ENCODE results near the gene HOXB3.
"Not testable (repeated sequence)": the region's sequence is repeated elsewhere in the genome, so short reads cannot be mapped to it uniquely, and the experiment has no call there.

The HOXB3 gene

DNA sequence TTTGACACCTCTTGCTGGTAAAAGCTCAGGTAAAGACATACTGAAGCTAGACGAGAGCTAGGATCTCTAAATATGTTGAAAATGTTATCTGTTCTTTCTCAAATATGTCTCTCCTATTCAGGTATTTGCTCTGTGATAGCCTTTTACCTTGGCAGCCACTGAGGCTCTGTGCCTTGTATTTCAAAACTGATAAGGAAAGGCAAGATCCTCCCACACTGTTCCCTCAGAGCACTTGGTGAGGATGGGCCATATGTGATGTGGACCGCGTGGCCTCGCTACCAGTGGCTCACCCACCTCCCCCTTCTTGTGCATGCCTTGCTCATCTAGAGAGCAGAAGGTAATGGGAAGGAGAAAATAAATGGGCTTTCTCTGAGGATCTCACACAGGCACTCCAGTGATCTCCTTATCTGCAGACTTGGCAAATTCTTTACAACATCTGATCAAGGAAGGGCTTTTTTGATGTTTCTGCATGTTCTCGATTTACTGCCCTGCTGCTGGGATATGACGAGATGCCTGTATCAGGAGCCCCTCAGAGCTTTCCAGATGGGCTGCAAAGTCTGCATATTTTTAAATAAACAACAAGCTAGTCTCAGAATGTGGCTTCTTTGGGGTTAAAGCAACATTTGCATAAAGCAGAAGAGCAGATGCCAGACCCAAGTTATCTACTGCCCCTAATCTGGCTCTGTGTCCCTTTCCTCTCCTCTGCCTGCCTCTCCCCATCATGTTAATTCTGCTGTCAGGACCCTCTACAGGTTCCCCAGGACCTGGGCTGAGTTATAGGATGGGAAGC, 76.2 kb downstream of the HOXB3 start:
- Histone ChIP-seq H3K4me3 (ENCODE audit: low read length) (no peak overlapping the region), H3K27me3 (ENCODE audit: control insufficient read depth, insufficient read depth, low read length) (peaks cover 49% of the 10 kb centered on the region), H3K9ac (ENCODE audit: low read length) (no peak overlapping the region), H3K4me1 (ENCODE audit: control insufficient read depth, insufficient read depth, low read length) (no peaks in the 10 kb centered on the region), H3K36me3 (ENCODE audit: control insufficient read depth, insufficient read depth, low read length) (no peaks in the 10 kb centered on the region), H3K9me3 (ENCODE audit: control insufficient read depth, low read length) (no peaks in the 10 kb centered on the region)

DNA sequence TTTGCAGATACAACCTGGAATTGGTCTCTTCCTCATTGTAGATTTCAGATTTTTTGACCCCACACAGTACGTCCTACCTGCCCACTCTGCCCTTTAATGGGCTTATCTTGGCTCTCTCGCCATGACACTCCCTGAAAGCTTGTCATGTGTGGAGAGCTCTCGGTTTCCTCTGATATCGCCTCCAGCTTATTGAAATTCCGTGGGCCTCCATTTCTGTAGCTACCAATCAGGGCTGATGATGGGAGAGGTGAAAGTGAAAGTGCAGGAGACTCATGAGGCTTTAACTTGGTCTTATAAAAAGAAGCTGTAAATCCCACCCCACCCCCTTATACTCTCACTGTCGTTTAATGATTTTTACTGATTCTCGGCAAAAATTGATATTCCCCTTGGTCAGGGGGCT, 76.9 kb downstream of the HOXB3 start:
- H3K9me3 ChIP-seq (ENCODE audit: control insufficient read depth, low read length) = no peaks in the 10 kb centered on the region
- no peak overlapping the region for H3K9ac ChIP-seq (ENCODE audit: low read length)
- H3K27me3 ChIP-seq (ENCODE audit: control insufficient read depth, insufficient read depth, low read length) = peaks cover 48% of the 10 kb centered on the region
- no peaks in the 10 kb centered on the region for H3K36me3 ChIP-seq (ENCODE audit: control insufficient read depth, insufficient read depth, low read length)
- H3K4me1 ChIP-seq (ENCODE audit: control insufficient read depth, insufficient read depth, low read length) = no peaks in the 10 kb centered on the region
- H3K4me3 ChIP-seq (ENCODE audit: low read length) = no peak overlapping the region

DNA sequence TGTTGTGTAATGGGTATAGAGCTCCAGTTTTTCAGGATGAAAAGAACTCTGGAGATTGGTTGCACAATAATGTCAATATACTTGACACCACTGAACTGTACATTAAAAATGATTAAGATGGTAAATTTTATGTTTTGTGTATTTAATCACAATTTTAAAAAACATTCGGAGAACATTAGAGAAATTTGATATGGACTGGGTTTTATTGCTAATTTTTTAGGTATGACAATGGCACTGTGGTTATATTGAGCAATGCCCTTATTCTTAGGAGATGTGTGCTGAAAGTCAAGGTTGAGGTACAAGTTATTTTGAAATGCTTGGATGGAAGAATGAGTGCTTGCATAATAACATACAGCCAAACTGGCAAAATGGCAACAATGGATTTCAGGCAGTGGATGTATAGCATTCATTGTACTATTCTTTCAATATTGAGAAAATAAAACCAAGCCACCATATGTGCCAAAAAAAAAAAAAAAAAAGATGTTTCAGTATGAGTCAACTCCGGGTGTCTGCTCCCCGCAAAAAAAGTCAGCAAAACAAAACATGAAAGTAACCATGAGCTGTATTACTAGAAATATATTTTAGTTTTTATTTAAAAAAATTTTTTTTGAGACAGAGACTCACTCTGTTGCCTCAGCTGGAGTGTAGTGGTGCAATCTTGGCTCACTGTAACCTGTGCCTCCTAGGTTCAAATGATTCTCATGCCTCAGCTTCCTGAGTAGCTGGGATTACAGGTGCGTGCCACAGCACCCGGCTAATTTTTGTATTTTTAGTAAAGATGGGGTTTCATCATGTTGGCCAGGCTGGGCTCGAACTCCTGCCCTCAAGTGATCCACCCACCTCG, 79.1 kb downstream of the HOXB3 start:
- H3K9ac ChIP-seq (ENCODE audit: low read length) = no peak overlapping the region
- no peak overlapping the region for H3K4me3 ChIP-seq (ENCODE audit: low read length)
- no peaks in the 10 kb centered on the region for H3K9me3 ChIP-seq (ENCODE audit: control insufficient read depth, low read length)
- H3K27me3 ChIP-seq (ENCODE audit: control insufficient read depth, insufficient read depth, low read length) = peaks cover 38% of the 10 kb centered on the region
- H3K4me1 ChIP-seq (ENCODE audit: control insufficient read depth, insufficient read depth, low read length) = no peaks in the 10 kb centered on the region
- no peaks in the 10 kb centered on the region for H3K36me3 ChIP-seq (ENCODE audit: control insufficient read depth, insufficient read depth, low read length)

DNA sequence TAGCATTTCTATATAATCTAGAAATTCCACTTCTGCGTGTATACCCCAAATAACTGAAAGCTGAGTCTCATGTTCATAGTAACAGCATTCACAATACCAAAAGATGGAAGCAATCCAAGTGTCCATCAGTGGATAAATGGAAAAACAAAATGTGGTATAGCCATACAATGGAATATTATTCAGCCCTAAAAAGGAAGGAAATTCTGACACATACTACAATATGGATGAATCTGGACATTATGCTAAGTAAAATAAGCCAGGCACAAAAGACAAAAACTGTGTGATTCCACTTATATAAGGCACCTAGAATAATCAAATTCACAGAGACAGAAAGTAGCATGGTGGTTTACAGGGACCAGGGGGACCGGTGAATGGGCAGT, 79.7 kb downstream of the HOXB3 start:
- H3K36me3 ChIP-seq (ENCODE audit: control insufficient read depth, insufficient read depth, low read length) = no peaks in the 10 kb centered on the region
- H3K4me1 ChIP-seq (ENCODE audit: control insufficient read depth, insufficient read depth, low read length) = no peaks in the 10 kb centered on the region
- H3K9me3 ChIP-seq (ENCODE audit: control insufficient read depth, low read length) = no peaks in the 10 kb centered on the region
- no peak overlapping the region for H3K9ac ChIP-seq (ENCODE audit: low read length)
- H3K4me3 ChIP-seq (ENCODE audit: low read length) = no peak overlapping the region
- H3K27me3 ChIP-seq (ENCODE audit: control insufficient read depth, insufficient read depth, low read length) = peaks cover 35% of the 10 kb centered on the region

DNA sequence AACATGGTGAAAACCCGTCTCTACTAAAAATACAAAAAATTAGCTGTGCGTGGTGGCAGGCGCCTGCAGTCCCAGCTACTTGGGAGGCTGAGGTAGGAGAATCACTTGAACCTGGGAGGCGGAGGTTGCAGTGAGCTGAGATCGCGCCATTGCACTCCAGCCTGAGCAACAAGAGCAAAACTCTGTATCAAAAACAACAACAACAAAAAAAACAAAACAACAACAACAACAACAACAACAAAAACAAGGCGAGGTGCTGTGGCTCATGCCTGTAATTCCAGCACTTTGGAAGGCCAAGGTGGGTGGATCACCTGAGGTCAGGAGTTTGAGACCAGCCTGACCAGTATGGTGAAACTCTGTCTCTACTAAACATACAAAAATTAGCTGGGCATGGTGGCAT, 80.3 kb downstream of the HOXB3 start:
- peaks cover 30% of the 10 kb centered on the region for H3K27me3 ChIP-seq (ENCODE audit: control insufficient read depth, insufficient read depth, low read length)
- not testable (repeated sequence) for H3K9ac ChIP-seq (ENCODE audit: low read length); H3K4me1 ChIP-seq (ENCODE audit: control insufficient read depth, insufficient read depth, low read length); H3K36me3 ChIP-seq (ENCODE audit: control insufficient read depth, insufficient read depth, low read length); H3K9me3 ChIP-seq (ENCODE audit: control insufficient read depth, low read length); H3K4me3 ChIP-seq (ENCODE audit: low read length)

DNA sequence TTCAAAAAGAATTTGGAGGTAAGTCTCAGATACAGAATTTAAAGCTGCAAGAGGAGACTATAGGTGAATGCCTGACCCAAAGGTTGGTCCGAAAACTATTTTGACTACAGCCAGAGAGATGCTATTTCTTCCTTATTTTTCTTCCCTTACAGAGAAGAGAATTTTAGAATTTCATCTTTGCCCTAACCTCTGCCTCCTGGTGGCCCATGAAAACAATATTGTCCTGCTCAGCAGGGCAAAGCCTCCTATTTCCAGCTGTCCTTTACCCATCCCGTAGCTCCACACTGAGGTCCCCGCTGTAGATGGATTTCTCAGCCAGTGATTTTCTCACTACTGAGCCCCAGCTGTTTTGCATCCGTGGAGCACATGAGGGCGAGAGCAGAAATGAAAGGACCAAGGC, 83.8 kb downstream of the HOXB3 start:
- Histone ChIP-seq H3K9me3 (ENCODE audit: control insufficient read depth, low read length) (no peaks in the 10 kb centered on the region), H3K36me3 (ENCODE audit: control insufficient read depth, insufficient read depth, low read length) (no peaks in the 10 kb centered on the region), H3K9ac (ENCODE audit: low read length) (no peak overlapping the region), H3K4me1 (ENCODE audit: control insufficient read depth, insufficient read depth, low read length) (peaks cover 4% of the 10 kb centered on the region), H3K4me3 (ENCODE audit: low read length) (no peak overlapping the region), H3K27me3 (ENCODE audit: control insufficient read depth, insufficient read depth, low read length) (peaks cover 15% of the 10 kb centered on the region)

DNA sequence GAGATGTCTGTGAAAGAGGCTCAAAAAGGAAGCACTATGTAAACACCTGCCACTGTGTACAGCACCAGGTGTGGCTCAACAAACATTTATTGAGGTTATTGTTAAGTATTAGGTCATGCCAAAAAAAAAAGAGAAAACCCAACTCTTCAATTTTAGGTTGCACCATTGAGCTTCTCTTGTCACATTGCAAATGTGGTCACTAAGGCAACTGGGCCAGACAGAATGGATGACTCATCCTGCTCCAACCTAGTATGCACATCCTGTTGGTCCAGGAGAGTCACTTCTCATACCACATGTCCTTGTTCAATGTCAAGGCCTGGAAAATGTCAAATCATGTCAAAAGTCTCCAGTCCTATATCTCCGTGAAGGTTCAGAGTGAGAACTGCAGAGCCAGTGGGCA, 84.3 kb downstream of the HOXB3 start:
- no peaks in the 10 kb centered on the region for H3K9me3 ChIP-seq (ENCODE audit: control insufficient read depth, low read length)
- H3K9ac ChIP-seq (ENCODE audit: low read length) = no peak overlapping the region
- H3K4me1 ChIP-seq (ENCODE audit: control insufficient read depth, insufficient read depth, low read length) = peaks cover 4% of the 10 kb centered on the region
- H3K36me3 ChIP-seq (ENCODE audit: control insufficient read depth, insufficient read depth, low read length) = no peaks in the 10 kb centered on the region
- peaks cover 15% of the 10 kb centered on the region for H3K27me3 ChIP-seq (ENCODE audit: control insufficient read depth, insufficient read depth, low read length)
- H3K4me3 ChIP-seq (ENCODE audit: low read length) = no peak overlapping the region

DNA sequence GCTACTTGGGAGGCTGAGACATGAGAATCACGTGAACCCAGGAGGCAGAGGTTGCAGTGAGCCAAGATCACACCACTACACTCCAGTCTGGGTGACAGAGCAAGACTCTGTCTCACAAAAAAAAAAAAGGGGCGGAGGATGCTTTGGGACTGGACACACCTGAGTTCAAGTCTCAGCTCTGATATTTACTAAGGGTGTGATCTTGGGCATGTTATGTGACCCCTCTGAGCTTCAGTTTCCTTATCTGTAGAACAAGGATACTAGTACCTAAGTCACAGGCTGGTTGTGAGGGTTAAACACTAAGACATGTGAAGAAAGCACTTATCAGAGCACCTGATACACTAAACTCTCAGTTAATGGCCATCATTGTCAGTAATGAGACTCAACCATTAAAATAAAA, 85.1 kb downstream of the HOXB3 start:
- Histone ChIP-seq H3K9ac (ENCODE audit: low read length) (no peak overlapping the region), H3K4me1 (ENCODE audit: control insufficient read depth, insufficient read depth, low read length) (peaks cover 4% of the 10 kb centered on the region), H3K4me3 (ENCODE audit: low read length) (no peak overlapping the region), H3K27me3 (ENCODE audit: control insufficient read depth, insufficient read depth, low read length) (peaks cover 15% of the 10 kb centered on the region), H3K9me3 (ENCODE audit: control insufficient read depth, low read length) (no peaks in the 10 kb centered on the region), H3K36me3 (ENCODE audit: control insufficient read depth, insufficient read depth, low read length) (no peaks in the 10 kb centered on the region)

DNA sequence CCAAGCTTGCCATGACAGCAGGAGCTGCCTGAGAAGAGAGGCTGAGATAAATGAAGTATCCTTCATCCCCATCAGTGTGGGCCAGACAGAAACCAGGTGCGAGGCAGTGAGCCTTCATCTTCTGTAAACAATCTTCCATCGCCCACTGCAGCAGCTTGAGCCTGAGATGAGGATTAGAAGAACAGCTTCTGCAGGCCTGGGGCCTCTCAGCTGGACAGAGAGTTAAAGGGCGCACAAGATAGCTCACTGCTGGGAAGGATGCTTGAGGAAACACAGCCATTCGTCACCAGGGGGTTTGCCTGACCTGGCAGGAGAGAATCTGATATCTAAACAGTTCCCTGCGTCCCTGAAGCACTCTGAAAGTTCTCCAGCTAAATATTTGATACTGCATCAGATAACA, 86.3 kb downstream of the HOXB3 start:
- Histone ChIP-seq H3K4me3 (ENCODE audit: low read length) (no peak overlapping the region), H3K4me1 (ENCODE audit: control insufficient read depth, insufficient read depth, low read length) (peaks cover 4% of the 10 kb centered on the region), H3K9me3 (ENCODE audit: control insufficient read depth, low read length) (no peaks in the 10 kb centered on the region), H3K9ac (ENCODE audit: low read length) (no peak overlapping the region), H3K36me3 (ENCODE audit: control insufficient read depth, insufficient read depth, low read length) (no peaks in the 10 kb centered on the region), H3K27me3 (ENCODE audit: control insufficient read depth, insufficient read depth, low read length) (peaks cover 15% of the 10 kb centered on the region)

DNA sequence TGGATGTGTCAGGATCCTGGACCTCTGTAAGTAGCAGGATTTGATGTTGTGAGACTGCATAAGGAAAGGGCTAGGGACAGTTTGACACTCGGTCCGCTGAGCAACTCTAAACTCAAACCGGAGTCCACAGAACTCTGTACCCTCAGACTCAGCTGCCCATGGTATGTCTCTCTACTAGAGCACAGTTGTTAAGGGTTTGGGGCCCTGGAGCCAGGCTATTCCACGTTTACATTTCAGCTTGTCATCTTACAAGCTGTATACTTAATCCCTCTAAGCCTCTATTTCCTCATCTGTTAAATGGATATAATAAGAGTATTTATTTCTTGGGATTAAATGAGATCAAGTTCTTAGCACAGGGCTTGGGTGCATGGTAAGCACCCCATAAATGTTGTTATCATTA, 87.1 kb downstream of the HOXB3 start:
- no peaks in the 10 kb centered on the region for H3K9me3 ChIP-seq (ENCODE audit: control insufficient read depth, low read length)
- H3K9ac ChIP-seq (ENCODE audit: low read length) = no peak overlapping the region
- H3K4me1 ChIP-seq (ENCODE audit: control insufficient read depth, insufficient read depth, low read length) = peaks cover 4% of the 10 kb centered on the region
- H3K27me3 ChIP-seq (ENCODE audit: control insufficient read depth, insufficient read depth, low read length) = peaks cover 22% of the 10 kb centered on the region
- no peaks in the 10 kb centered on the region for H3K36me3 ChIP-seq (ENCODE audit: control insufficient read depth, insufficient read depth, low read length)
- H3K4me3 ChIP-seq (ENCODE audit: low read length) = no peak overlapping the region

DNA sequence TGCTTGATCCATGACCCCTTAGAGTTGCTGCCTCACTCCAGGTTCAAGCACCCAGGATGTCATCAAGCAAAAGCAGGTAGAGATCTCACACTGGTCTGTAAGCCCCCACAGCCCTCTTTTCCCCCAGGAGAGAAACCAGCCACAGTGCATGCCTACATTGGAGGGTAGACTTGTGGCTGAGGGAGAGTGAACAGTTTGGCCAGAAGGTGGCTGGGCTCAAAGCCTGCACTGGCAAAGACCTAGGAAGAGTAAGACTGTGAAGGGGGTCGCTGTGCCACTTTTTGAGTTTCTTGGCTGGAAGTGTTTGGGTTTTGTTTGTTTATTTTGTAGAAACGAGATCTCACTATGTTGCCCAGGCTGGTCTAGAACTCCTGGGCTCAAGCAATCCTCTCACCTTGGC, 87.7 kb downstream of the HOXB3 start:
- Histone ChIP-seq H3K4me3 (ENCODE audit: low read length) (no peak overlapping the region), H3K27me3 (ENCODE audit: control insufficient read depth, insufficient read depth, low read length) (peaks cover 26% of the 10 kb centered on the region), H3K4me1 (ENCODE audit: control insufficient read depth, insufficient read depth, low read length) (peaks cover 4% of the 10 kb centered on the region), H3K9ac (ENCODE audit: low read length) (no peak overlapping the region), H3K9me3 (ENCODE audit: control insufficient read depth, low read length) (no peaks in the 10 kb centered on the region), H3K36me3 (ENCODE audit: control insufficient read depth, insufficient read depth, low read length) (no peaks in the 10 kb centered on the region)

Data from mucosa of stomach (tissue), 1 donor.